GM08714 (cell line): ENCODE data around the gene NT5C.

Experiments used
- H3K4me3 ChIP-seq: fragments of 200-500 bp; sonication (Bioruptor generic); 2 replicates; pipeline ENCODE4 v1.5.1; 2014; ENCODE audit warnings: mild to moderate bottlenecking, low read length, inconsistent platforms
- ZNF274 ChIP-seq: IDR thresholded peaks from 2 replicates; pipeline ENCODE4 v1.6.1; 2012; ENCODE audit warnings: mild to moderate bottlenecking, low read depth, low read length

Gene NT5C

GRCh38 chr17:75081611-75082540 is 49.7 kb downstream of the NT5C start:
- TF ChIP-seq ZNF274, result no peak
- no peak overlapping the region for H3K4me3 ChIP-seq
